Measurements from ENCODE around the gene WDR72.
"Not testable (repeated sequence)": the region's sequence is repeated elsewhere in the genome, so short reads cannot be mapped to it uniquely, and the experiment has no call there.

The WDR72 gene

GRCh38 chr15:53709821-53710220 lies 49.6 kb downstream of the WDR72 start:
- DNase-seq (ENCODE audit: low read depth) = no peak

DNA sequence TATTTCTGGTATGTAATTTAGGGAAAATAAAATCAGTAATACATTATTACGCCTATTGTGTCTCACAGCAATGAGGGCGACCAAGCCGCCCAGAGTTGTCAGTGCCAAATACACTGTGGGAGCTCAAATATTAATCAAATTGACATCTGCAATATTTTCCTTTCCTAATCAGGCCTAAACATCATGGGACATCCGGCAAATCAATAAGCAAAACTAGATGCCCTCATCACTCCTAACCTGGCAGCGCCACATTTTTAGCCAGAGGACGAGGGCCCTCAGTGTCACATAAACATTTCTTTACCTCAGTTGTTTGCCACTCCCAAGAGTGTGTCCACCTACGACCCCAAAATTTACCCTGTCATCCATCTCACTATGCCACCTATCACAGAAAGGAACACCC lies 64.1 kb downstream of the WDR72 start:
- no peak for DNase-seq (ENCODE audit: low read depth)

- DNase-seq (ENCODE audit: low read depth) = no peak
Measured at GRCh38 chr15:53694476-53694874, 65.0 kb downstream of the WDR72 start.

GRCh38 chr15:53693729-53694475 lies 65.6 kb downstream of the WDR72 start:
- DNase-seq (ENCODE audit: low read depth) = no peak

DNA sequence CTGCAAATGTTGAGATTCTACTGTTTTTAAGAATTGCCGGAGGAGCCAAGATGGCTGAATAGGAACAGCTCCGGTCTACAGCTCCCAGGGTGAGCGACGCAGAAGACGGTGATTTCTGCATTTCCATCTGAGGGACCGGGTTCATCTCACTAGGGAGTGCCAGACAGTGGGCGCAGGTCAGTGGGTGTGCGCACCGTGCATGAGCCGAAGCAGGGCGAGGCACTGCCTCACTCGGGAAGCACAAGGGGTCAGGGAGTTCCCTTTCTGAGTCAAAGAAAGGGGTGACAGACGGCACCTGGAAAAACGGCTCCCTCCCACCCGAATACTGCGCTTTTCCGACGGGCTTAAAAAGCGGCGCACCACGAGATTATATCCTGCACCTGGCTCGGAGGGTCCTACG lies 75.3 kb downstream of the WDR72 start:
- not testable (repeated sequence) for DNase-seq (ENCODE audit: low read depth)

DNA sequence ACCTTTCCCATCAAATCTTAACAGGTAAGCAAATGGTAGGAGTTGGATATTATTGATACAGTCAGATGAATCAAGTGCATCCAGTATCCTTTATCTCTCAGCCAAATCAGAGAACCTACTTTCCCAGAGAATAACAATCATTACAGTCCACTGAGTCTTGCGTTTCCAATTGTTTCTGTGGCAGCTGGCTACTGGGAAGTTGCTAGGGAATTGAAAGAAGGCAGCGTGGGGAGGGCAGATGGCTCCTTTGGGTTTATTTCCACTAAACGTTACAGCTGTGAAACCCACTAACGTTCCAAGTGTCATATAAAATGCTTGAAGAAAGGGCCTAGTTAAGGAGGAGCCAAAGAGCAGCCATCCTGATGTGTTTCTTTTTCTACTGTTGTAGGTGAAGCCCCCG lies 78.4 kb downstream of the WDR72 start:
- DNase-seq (ENCODE audit: low read depth) = no peak

DNA sequence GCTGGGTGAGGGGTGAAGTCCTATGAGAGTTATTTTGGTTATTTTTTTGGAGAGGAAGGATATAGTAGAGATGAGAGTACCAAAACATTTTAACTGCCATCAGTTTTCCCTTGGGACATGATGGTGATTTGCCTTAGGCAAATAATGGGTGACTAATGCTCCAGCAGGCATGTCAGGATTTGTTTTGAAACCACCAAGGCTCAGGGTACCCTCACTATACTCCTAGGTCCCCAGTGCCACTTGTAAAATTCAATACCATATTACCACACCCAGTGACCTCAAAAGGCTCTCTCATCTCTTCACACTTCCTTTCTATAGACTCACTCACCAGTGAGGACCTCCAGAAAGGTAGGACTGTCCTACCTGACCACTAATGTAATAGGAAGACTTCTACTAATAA lies 83.6 kb downstream of the WDR72 start:
- no peak for DNase-seq (ENCODE audit: low read depth)

DNA sequence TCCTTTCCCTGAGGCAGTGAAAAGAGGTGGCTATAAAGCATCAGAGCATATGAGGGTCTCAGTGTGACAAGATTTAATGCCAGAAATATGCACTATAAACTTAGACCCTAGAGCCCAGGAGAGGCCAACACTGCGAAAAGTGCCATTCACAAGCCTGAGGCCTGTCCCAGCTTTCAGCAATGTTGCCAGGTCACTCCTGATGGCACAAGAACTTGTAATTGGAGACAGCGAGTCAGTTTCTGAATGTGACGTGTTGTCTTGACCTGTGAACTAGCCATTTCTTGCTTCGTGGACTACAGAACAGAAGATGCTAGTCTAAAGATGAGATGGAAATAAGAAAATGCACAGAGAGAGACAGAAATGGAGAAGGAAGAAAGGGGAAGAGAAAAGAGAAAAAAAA lies 87.9 kb downstream of the WDR72 start:
- DNase-seq (ENCODE audit: low read depth) = no peak

DNA sequence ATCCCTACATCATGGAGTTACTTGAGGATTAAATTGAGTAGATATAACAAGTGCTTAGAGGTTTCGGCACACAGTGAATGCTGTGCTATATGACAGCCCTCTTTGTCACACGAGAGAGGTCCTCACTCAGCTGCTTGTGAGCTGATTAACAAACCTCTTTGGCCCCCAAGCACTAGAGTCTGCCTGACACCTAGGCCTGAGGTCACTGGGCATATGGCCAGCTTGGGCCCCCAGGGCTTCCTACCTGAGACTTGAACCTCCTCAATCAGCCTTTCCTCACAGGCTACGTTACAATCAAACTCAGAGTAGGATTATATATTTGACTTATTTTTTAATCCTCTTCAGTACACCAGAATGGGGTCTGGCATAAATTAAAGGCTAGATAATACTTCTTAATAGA lies 88.8 kb downstream of the WDR72 start:
- no peak for DNase-seq (ENCODE audit: low read depth)

- DNase-seq (ENCODE audit: low read depth) = no peak
Measured at GRCh38 chr15:53665930-53666329, 93.5 kb downstream of the WDR72 start.

DNA sequence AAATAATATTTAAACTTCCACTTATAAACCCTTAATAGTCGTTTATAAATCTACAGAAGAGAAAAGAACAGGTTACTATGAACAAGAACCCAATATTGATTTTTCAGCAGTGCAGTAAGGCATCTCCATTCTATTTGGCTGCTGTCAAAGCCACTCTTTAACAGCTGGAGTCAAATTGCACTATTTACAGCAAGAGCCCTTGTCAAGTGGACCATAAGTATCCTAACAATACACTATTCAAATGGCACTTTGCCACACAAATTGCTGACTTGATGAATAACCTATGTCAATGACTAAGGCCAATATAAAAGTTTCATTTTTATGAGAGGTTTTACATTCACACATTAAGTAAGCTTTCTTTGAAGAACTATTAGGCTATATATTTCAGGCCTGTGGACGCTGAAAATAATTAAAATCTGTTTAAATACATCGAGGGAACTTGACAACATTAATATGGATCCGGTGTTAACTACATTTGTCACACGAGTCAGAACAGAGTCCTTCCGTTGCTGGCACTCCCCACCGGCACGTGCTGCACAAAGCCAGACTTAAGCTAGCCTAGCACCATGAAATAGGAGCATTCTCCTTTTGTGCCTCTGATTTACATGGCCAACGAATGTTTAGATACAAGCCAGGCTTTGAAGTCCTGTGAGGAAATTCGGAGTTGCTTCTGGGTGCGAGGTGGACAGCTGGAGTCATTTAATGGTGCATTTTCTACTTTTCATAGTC lies 100.5 kb downstream of the WDR72 start:
- no peak for DNase-seq (ENCODE audit: low read depth)

GRCh38 chr15:53658255-53658654 lies 101.2 kb downstream of the WDR72 start:
- no peak for DNase-seq (ENCODE audit: low read depth)

GRCh38 chr15:53648934-53649333 lies 110.5 kb downstream of the WDR72 start:
- no peak for DNase-seq (ENCODE audit: low read depth)

DNA sequence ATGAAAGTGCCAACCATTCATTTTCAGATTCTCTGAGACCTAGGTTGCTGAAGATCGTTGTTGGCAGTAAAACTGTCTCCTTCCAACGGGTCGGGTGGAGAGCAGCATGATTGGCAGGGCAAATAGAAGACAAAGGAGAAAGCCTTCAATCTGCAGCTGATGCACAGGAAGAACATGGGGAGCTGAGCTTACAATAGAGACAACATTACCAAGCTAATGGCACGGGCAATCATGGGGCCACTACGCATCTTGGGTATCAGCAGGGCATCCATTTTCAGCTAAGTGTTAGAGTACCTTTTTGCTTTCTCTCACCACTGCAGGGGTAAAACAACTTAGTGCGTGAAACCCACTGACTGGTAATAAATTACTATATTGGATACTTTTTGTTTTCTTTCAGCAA lies 114.8 kb downstream of the WDR72 start:
- DNase-seq (ENCODE audit: low read depth) = no peak

DNA sequence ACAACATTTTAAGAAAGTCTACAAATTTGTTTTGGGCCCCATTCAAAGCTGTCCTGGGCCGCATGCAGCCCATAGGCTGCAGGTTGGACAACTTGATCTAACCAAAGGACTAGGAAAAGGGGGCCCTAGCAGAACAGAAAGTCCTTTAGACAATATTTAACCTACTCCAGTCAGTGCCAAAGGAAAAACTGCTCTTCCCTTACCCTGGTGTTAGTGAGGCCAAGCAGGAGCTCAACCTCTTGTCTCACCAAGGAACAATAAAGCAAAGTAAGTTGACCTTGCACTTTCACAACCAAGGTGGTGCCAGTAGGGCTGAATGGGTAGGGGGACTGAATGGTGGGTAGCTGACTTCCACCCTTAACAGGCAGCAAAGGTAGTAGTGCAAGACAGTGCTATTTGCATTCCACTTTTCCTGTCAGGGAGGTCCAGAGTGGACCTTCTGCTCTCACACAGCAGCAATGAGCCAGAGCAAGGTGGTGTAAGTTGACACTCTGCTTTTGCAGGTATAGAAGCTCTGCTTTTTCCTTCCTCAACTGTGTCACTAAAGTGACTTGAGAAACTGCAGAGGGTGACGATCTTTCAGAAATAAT lies 124.9 kb downstream of the WDR72 start:
- no peak for DNase-seq (ENCODE audit: low read depth)

DNA sequence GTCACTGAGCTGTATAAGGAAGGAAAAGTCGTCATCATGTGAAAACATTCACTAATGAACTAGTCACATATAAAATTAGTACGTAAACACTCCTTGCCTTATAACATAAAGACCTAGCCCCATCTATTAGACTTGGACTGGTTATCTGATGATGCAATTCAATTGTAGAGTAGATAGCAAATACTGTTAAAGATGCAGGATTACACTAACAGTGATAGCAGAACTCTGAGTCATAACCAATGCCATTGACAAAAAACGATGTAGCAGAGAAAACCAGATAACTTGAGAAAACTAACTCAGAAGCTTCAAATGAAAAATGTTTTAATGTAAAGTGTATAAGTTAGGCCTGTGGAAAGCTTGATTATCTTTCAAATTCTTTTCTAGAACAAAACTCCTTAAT lies 132.2 kb downstream of the WDR72 start:
- DNase-seq (ENCODE audit: low read depth) = no peak

DNA sequence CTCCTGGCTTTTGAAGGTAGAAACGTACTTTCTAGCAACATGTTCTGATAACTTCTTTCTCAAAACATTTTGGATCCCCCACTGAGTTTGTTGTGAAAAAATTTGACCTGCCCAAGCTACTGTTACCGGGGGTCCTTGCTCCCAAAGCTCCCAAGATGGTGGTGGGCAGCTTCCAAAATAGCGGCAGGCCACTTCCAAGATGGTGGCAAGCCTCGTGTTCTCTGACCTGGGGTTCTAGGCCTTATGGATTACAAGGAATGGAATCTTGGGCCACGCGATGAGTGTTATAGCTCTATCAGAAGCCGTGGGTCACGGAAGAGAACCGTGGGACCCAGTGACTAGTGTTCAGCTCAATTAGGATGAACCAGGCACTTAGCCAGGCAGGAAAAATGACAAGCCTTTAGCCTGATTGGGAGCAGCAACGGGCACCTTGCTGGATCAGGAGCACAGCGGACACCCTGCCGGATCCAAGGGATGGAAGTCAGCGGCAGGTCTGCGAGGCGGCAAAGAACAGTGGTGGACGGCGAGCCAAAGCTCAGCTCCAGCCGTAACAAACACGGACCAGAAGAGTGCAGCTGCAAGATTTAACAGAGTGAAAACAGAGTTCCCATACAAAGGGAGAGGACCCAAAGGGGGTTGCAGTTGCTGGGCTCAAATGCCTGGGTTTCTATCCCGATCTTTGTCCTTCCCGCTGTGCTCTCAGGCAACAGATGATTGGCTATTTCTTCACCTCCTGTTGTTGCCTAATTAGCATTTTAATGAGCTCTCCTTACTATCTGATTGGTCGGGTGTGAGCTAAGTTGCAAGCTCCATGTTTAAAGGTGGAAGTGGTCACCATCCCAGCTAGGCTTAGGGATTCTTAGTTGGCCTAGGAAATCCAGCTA lies 133.3 kb downstream of the WDR72 start:
- DNase-seq (ENCODE audit: low read depth) = no peak

GRCh38 chr15:53625260-53625659 lies 134.2 kb downstream of the WDR72 start:
- no peak for DNase-seq (ENCODE audit: low read depth)

- DNase-seq (ENCODE audit: low read depth) = no peak
Measured at GRCh38 chr15:53618461-53618860, 141.0 kb downstream of the WDR72 start.

DNA sequence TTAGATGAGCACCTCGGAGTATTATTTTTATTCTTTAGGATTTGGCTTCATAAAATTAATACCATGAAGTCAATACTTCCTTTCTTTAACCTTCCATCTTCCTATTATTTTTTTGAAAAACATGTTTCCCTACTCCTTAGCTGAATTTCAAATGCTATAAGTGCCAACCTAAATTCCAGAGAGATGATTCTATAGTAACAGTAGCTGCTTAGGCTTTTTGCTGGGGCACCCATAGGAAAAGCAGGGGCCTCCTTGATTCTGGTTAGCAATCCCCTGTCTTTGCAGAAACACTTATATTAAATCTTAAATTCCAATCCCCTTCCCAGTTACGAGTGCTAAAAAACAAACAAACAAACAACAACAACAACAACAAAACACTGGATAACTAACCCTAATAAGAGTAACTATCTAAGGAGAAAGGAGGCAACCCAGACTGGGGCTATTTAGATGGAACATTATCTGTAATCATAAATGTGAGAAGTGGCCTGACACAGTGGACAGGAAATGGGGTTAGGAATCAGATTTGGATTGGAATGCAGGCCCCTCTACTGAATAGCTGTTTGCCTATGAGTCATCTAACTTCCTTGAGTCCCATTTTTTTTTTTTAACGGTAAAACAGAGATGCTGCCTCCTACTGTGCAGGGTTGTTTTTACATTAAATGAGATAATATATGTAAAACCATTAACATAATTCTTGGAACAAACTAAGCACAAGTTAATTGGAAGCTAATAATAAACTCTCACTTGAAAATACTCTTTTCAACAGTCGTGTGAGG lies 148.1 kb downstream of the WDR72 start:
- no peak for DNase-seq (ENCODE audit: low read depth)

DNA sequence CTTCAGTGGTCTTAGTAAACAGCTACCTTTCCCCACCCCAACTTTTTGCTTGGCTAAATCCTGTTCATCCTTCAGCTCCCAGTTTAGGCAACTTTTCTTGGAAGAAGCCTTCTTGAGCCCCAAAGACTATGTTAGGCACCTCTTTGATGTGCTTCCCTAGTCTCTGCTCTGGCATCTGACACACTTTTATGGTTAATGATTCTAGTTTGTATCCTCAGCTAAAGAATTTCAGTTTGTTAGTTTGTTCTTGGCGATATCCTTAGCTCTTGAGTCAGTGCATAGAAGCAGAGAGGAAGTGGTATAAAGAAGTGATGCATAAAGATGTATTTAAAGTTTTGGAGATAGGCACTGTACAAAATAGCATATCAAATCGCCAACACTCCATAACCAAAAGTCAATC lies 168.4 kb downstream of the WDR72 start:
- no peak for DNase-seq (ENCODE audit: low read depth)

- DNase-seq (ENCODE audit: low read depth) = no peak
Measured at GRCh38 chr15:53590380-53590779, 169.1 kb downstream of the WDR72 start.
